ENCODE results near the gene TDRD12. TPM values are rescaled to one million over a fixed set of nuclear protein-coding genes. Genes with fewer than 3 reads are reported as not detected.

The TDRD12 gene
- total and polyA plus RNA-seq, 2 donors (not counting 1 experiment from before 2014, with no cell fraction given) = 0.17 TPM; not detected in 1

DNA sequence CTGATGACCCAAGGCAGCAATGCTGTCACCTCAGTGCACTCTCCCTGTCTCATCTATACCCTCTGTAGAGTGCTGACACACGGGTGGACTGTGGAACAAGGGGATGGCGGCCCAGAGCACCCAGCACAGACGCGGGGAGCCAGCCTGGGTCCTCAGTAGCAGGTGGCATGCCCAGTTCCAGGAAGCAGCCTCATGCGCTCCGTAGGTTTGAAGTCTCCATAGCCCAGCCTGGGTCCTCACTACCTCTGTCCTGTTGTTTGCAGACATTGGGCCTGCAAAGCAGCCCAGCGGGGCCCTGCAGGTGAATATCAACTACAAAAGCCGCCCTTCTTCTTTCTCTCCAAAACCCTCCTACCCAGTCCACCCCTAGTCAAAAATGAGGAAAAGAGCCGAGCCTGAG lies 155.0 kb downstream of the TDRD12 start:
- no peaks in the 10 kb centered on the region for H3K27me3 ChIP-seq (ENCODE audit: control insufficient read depth, insufficient read depth, low read length)
- no peaks in the 10 kb centered on the region for H3K36me3 ChIP-seq (ENCODE audit: control insufficient read depth, insufficient read depth, low read length)
- no peak overlapping the region for H3K4me2 ChIP-seq (ENCODE audit: extremely low read depth, insufficient read depth, low read length)
- H3K27ac ChIP-seq (ENCODE audit: insufficient read depth, low read length) = no peak overlapping the region
- H3K9ac ChIP-seq (ENCODE audit: insufficient read depth, low read length) = no peak overlapping the region
- no peaks in the 10 kb centered on the region for H3K9me3 ChIP-seq (ENCODE audit: control insufficient read depth, insufficient read depth, low read depth, low read length)
- no peak for DNase-seq (ENCODE audit: low read depth in 2 of 2)
- H3K4me1 ChIP-seq (ENCODE audit: control insufficient read depth, extremely low read depth, insufficient read depth, low read length) = no peaks in the 10 kb centered on the region
- H3K79me2 ChIP-seq (ENCODE audit: control insufficient read depth, insufficient read depth, low read length) = no peaks in the 10 kb centered on the region
- no peaks in the 10 kb centered on the region for H4K20me1 ChIP-seq (ENCODE audit: control insufficient read depth, extremely low read depth, insufficient read depth, low read length)
- H3K4me3 ChIP-seq (replicated peaks in 1 of 4; ENCODE audit: control extremely low read depth in 1 of 4, insufficient read depth in 1 of 4, low read depth in 3 of 4, low read length in 4 of 4) = no peak overlapping the region
- TF ChIP-seq, protein P1, sequence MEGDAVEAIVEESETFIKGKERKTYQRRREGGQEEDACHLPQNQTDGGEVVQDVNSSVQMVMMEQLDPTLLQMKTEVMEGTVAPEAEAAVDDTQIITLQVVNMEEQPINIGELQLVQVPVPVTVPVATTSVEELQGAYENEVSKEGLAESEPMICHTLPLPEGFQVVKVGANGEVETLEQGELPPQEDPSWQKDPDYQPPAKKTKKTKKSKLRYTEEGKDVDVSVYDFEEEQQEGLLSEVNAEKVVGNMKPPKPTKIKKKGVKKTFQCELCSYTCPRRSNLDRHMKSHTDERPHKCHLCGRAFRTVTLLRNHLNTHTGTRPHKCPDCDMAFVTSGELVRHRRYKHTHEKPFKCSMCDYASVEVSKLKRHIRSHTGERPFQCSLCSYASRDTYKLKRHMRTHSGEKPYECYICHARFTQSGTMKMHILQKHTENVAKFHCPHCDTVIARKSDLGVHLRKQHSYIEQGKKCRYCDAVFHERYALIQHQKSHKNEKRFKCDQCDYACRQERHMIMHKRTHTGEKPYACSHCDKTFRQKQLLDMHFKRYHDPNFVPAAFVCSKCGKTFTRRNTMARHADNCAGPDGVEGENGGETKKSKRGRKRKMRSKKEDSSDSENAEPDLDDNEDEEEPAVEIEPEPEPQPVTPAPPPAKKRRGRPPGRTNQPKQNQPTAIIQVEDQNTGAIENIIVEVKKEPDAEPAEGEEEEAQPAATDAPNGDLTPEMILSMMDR (conservative IDR thresholded peaks at IDR 0.05 in 1 of 2, IDR thresholded peaks at IDR 0.05 in 1 of 2; ENCODE audit: low read depth in 1 of 2, low read length in 2 of 2) = no peak
- no peak for TF ChIP-seq EZH2 (IDR thresholded peaks at IDR 0.05; ENCODE audit: low read length, missing control alignments)
- H2AFZ ChIP-seq (ENCODE audit: low read length) = no peak overlapping the region

GRCh38 chr19:32875428-32875827 lies 155.9 kb downstream of the TDRD12 start:
- H3K4me3 ChIP-seq (replicated peaks in 1 of 4; ENCODE audit: control extremely low read depth in 1 of 4, insufficient read depth in 1 of 4, low read depth in 3 of 4, low read length in 4 of 4) = no peak overlapping the region
- H3K27ac ChIP-seq (ENCODE audit: insufficient read depth, low read length) = no peak overlapping the region
- no peak overlapping the region for H3K9ac ChIP-seq (ENCODE audit: insufficient read depth, low read length)
- H3K4me1 ChIP-seq (ENCODE audit: control insufficient read depth, extremely low read depth, insufficient read depth, low read length) = no peaks in the 10 kb centered on the region
- H3K9me3 ChIP-seq (ENCODE audit: control insufficient read depth, insufficient read depth, low read depth, low read length) = no peaks in the 10 kb centered on the region
- TF ChIP-seq, protein P1 (conservative IDR thresholded peaks at IDR 0.05 in 1 of 2, IDR thresholded peaks at IDR 0.05 in 1 of 2; ENCODE audit: low read depth in 1 of 2, low read length in 2 of 2) = no peak
- TF ChIP-seq EZH2 (IDR thresholded peaks at IDR 0.05; ENCODE audit: low read length, missing control alignments) = no peak
- no peak for DNase-seq (ENCODE audit: low read depth in 2 of 2)
- H3K36me3 ChIP-seq (ENCODE audit: control insufficient read depth, insufficient read depth, low read length) = no peaks in the 10 kb centered on the region
- H3K79me2 ChIP-seq (ENCODE audit: control insufficient read depth, insufficient read depth, low read length) = no peaks in the 10 kb centered on the region
- no peaks in the 10 kb centered on the region for H3K27me3 ChIP-seq (ENCODE audit: control insufficient read depth, insufficient read depth, low read length)
- no peak overlapping the region for H3K4me2 ChIP-seq (ENCODE audit: extremely low read depth, insufficient read depth, low read length)
- H4K20me1 ChIP-seq (ENCODE audit: control insufficient read depth, extremely low read depth, insufficient read depth, low read length) = no peaks in the 10 kb centered on the region
- no peak overlapping the region for H2AFZ ChIP-seq (ENCODE audit: low read length)

DNA sequence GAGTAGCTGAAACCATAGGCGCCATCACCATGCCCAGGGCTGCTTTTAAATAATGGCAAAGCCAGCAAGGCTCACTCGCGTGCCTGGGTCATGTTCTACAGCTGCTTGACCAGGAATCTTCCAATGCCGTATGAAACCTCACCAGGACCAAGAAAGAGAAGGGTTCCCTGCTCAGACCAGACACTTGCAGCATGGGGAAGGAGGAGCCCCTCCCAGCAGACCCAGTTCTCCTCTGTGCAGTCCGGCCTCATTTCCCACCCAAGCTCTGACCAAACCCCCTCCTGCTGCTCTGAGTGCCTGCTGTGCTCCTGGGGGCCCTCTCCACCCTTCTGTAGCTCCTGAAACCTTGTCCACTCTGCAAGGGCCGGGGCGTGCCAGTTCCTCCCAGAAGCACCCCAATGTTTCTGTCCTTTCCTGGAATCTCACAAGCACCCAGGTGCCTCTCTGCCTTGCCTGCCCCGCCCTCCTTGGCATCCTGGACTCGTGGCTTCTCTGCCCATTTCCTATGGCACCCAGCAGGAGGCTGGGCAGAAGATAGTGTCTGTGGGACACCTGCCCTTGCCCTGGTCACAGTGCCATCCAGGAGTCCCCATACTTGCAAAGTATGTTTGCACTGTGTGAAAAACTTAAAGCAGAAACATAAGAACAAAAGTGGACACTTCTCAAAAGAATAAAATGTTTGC lies 156.8 kb downstream of the TDRD12 start:
- H3K9me3 ChIP-seq (ENCODE audit: control insufficient read depth, insufficient read depth, low read depth, low read length) = no peaks in the 10 kb centered on the region
- H3K4me2 ChIP-seq (ENCODE audit: extremely low read depth, insufficient read depth, low read length) = no peak overlapping the region
- TF ChIP-seq, protein P1 (conservative IDR thresholded peaks at IDR 0.05 in 1 of 2, IDR thresholded peaks at IDR 0.05 in 1 of 2; ENCODE audit: low read depth in 1 of 2, low read length in 2 of 2) = no peak
- no peak overlapping the region for H3K27ac ChIP-seq (ENCODE audit: insufficient read depth, low read length)
- no peaks in the 10 kb centered on the region for H4K20me1 ChIP-seq (ENCODE audit: control insufficient read depth, extremely low read depth, insufficient read depth, low read length)
- DNase-seq (ENCODE audit: low read depth in 2 of 2) = no peak
- no peaks in the 10 kb centered on the region for H3K4me1 ChIP-seq (ENCODE audit: control insufficient read depth, extremely low read depth, insufficient read depth, low read length)
- no peak overlapping the region for H3K9ac ChIP-seq (ENCODE audit: insufficient read depth, low read length)
- H3K36me3 ChIP-seq (ENCODE audit: control insufficient read depth, insufficient read depth, low read length) = no peaks in the 10 kb centered on the region
- no peak overlapping the region for H2AFZ ChIP-seq (ENCODE audit: low read length)
- H3K27me3 ChIP-seq (ENCODE audit: control insufficient read depth, insufficient read depth, low read length) = no peaks in the 10 kb centered on the region
- H3K79me2 ChIP-seq (ENCODE audit: control insufficient read depth, insufficient read depth, low read length) = no peaks in the 10 kb centered on the region
- no peak overlapping the region for H3K4me3 ChIP-seq (replicated peaks in 1 of 4; ENCODE audit: control extremely low read depth in 1 of 4, insufficient read depth in 1 of 4, low read depth in 3 of 4, low read length in 4 of 4)

Data from fibroblast of lung (primary cell).